ENCODE measurements around the gene MRPL11.
"Not testable (repeated sequence)": the region's sequence is repeated elsewhere in the genome, so short reads cannot be mapped to it uniquely, and the experiment has no call there.

Gene MRPL11

DNA sequence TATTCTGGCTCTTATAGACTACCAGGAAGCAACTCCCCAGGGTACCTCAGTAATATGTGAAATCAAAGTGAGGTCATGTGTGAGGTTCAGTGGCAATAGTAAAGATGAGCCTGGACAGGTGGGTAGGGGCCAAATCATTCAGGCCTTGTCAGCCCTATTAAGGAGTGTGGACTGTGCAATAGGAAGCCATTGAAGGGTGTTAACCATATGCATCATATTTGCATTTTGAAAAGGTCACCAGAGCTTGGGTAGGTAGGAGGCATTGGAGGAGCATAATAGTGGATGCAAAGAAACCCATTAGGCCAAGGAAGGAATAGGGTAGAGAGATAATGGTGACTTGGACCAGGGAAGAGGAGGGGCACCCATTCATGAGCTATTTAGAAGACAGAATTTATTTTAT lies 8.4 kb upstream of the MRPL11 start:
- no peak overlapping the region for H3K9ac ChIP-seq (ENCODE audit: low read depth, low read length, poor library complexity, severe bottlenecking)
- H3K4me3 ChIP-seq (ENCODE audit: low read length, poor library complexity, severe bottlenecking), result no peak overlapping the region
- H3F3A ChIP-seq (ENCODE audit: low read depth), result no peaks in the 10 kb centered on the region
- no peaks in the 10 kb centered on the region for H3K36me3 ChIP-seq (ENCODE audit: insufficient read depth, low read length)
- no peaks in the 10 kb centered on the region for H3K4me1 ChIP-seq (ENCODE audit: insufficient read depth, low read length, poor library complexity, severe bottlenecking)
- H3K9me2 ChIP-seq (replicated peaks; ENCODE audit: low read depth, low read length), result no peaks in the 10 kb centered on the region
- no peaks in the 10 kb centered on the region for H4K20me1 ChIP-seq (ENCODE audit: insufficient read depth, low read length, poor library complexity, severe bottlenecking)
- TF ChIP-seq EZH2phosphoT487 (IDR thresholded peaks at IDR 0.05; ENCODE audit: borderline replicate concordance) (no peak), CTCF (conservative IDR thresholded peaks at IDR 0.05; ENCODE audit: low read length) (no peak)
- no peak overlapping the region for H3K4me2 ChIP-seq (ENCODE audit: low read depth, low read length, poor library complexity, severe bottlenecking)
- H3K79me2 ChIP-seq (ENCODE audit: insufficient read depth, low read length), result no peaks in the 10 kb centered on the region
- no peaks in the 10 kb centered on the region; the same call in 1 of the 2 replicates for H3K9me3 ChIP-seq (ENCODE audit: insufficient read depth, low read depth, low read length)
- no peaks in the 10 kb centered on the region for H3K27me3 ChIP-seq (ENCODE audit: insufficient read depth, low read length, poor library complexity, severe bottlenecking)
- no peak overlapping the region for H2AFZ ChIP-seq (ENCODE audit: low read length)

DNA sequence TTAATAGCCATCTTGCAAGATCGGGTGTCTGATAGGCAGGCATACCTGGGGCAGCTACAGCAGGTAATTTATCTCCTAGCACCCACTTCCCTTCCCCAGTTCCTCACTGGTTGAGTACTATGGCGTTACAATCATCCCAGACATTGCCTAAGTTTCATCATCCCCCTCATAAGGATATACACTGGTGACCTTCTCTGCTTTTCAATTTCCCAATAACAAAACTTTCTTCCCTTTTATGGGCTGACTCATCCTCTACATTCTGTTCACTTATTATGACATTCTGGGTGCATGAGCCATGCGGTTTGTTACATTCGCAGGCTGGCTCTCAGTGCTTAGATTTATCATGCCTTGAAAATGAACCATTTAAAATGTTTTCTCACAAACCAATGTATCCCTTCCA lies 5.0 kb upstream of the MRPL11 start:
- Histone ChIP-seq H3K9me3 (ENCODE audit: insufficient read depth, low read depth, low read length) (no peaks in the 10 kb centered on the region; the same call in 1 of the 2 replicates), H3K4me3 (ENCODE audit: low read length, poor library complexity, severe bottlenecking) (no peak overlapping the region), H3K79me2 (ENCODE audit: insufficient read depth, low read length) (no peaks in the 10 kb centered on the region), H4K20me1 (ENCODE audit: insufficient read depth, low read length, poor library complexity, severe bottlenecking) (no peaks in the 10 kb centered on the region), H2AFZ (ENCODE audit: low read length) (no peak overlapping the region), H3K27me3 (ENCODE audit: insufficient read depth, low read length, poor library complexity, severe bottlenecking) (no peaks in the 10 kb centered on the region), H3K36me3 (ENCODE audit: insufficient read depth, low read length) (no peaks in the 10 kb centered on the region), H3K9me2 (replicated peaks; ENCODE audit: low read depth, low read length) (no peaks in the 10 kb centered on the region), H3K4me2 (ENCODE audit: low read depth, low read length, poor library complexity, severe bottlenecking) (no peak overlapping the region), H3F3A (ENCODE audit: low read depth) (no peaks in the 10 kb centered on the region), H3K9ac (ENCODE audit: low read depth, low read length, poor library complexity, severe bottlenecking) (no peak overlapping the region), H3K4me1 (ENCODE audit: insufficient read depth, low read length, poor library complexity, severe bottlenecking) (no peaks in the 10 kb centered on the region)
- TF ChIP-seq CTCF (conservative IDR thresholded peaks at IDR 0.05; ENCODE audit: low read length) (no peak), EZH2phosphoT487 (IDR thresholded peaks at IDR 0.05; ENCODE audit: borderline replicate concordance) (no peak)

- not testable (repeated sequence) for H3F3A ChIP-seq (ENCODE audit: low read depth); H4K20me1 ChIP-seq (ENCODE audit: insufficient read depth, low read length, poor library complexity, severe bottlenecking); H3K36me3 ChIP-seq (ENCODE audit: insufficient read depth, low read length); H3K9me3 ChIP-seq (ENCODE audit: insufficient read depth, low read depth, low read length); H3K9me2 ChIP-seq (replicated peaks; ENCODE audit: low read depth, low read length); H2AFZ ChIP-seq (ENCODE audit: low read length); H3K4me2 ChIP-seq (ENCODE audit: low read depth, low read length, poor library complexity, severe bottlenecking); H3K9ac ChIP-seq (ENCODE audit: low read depth, low read length, poor library complexity, severe bottlenecking); H3K27me3 ChIP-seq (ENCODE audit: insufficient read depth, low read length, poor library complexity, severe bottlenecking); H3K4me3 ChIP-seq (ENCODE audit: low read length, poor library complexity, severe bottlenecking)
- peaks cover 10% of the 10 kb centered on the region for H3K4me1 ChIP-seq (ENCODE audit: insufficient read depth, low read length, poor library complexity, severe bottlenecking)
- H3K79me2 ChIP-seq (ENCODE audit: insufficient read depth, low read length), result peaks cover 17% of the 10 kb centered on the region; the same call in 1 of the 2 replicates
These were observed 2.3 kb upstream of the MRPL11 start for GRCh38 chr11:66440940-66441282.

DNA sequence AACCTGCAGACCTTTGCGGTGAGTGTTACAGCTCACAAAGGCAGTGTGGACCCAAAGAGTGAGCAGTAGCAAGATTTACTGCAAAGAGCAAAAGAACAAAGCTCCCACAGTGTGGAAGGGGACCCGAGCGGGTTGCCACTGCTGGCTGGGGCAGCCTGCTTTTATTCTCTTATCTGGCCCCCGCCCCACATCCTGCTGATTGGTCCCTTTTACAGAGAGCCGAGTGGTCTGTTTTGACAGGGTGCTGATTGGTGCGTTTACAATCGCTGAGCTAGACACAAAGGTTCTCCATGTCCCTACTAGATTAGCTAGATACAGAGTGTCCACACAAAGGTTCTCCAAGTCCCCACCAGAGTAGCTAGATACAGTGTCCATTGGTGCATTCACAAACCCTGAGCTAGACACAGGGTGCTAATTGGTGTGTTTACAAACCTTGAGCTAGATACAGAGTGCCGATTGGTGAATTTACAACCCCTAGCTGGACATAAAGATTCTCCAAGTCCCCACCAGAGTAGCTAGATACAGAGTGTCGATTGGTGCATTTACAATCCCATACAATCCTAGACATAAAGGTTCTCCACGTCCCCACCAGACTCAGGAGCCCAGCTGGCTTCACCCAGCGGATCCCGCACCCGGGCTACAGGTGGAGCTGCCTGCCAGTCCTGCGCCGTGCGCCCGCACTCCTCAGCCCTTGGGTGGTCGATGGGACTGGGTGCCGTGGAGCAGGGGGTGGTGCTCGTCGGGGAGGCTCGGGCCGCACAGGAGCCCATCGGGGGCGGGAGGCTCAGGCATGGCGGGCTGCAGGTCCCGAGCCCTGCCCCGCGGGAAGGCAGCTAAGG lies 1.7 kb upstream of the MRPL11 start:
- H3F3A ChIP-seq (ENCODE audit: low read depth); H4K20me1 ChIP-seq (ENCODE audit: insufficient read depth, low read length, poor library complexity, severe bottlenecking); H2AFZ ChIP-seq (ENCODE audit: low read length); H3K27me3 ChIP-seq (ENCODE audit: insufficient read depth, low read length, poor library complexity, severe bottlenecking); H3K9me2 ChIP-seq (replicated peaks; ENCODE audit: low read depth, low read length); H3K4me2 ChIP-seq (ENCODE audit: low read depth, low read length, poor library complexity, severe bottlenecking); H3K36me3 ChIP-seq (ENCODE audit: insufficient read depth, low read length); H3K4me3 ChIP-seq (ENCODE audit: low read length, poor library complexity, severe bottlenecking); H3K9ac ChIP-seq (ENCODE audit: low read depth, low read length, poor library complexity, severe bottlenecking); H3K9me3 ChIP-seq (ENCODE audit: insufficient read depth, low read depth, low read length): not testable (repeated sequence)
- Histone ChIP-seq H3K79me2 (ENCODE audit: insufficient read depth, low read length) (peaks cover 17% of the 10 kb centered on the region; the same call in 1 of the 2 replicates), H3K4me1 (ENCODE audit: insufficient read depth, low read length, poor library complexity, severe bottlenecking) (peaks cover 10% of the 10 kb centered on the region)
